AG09319 (cell line): ENCODE results near the gene GLS.
A peak's percentile ranks its signal among the peaks of the same experiment; 100 is the strongest.

Experiments used
- DNase-seq: peaks from one replicate; pipeline ENCODE4 v3.0.0-alpha.2; 2010; ENCODE audit warnings: low read depth; ENCODE audit errors: extremely low read depth
- CTCF ChIP-seq: IDR thresholded peaks from 2 replicates; pipeline ENCODE4 v1.5.1; 2011; ENCODE audit warnings: low read depth, mild to moderate bottlenecking, inconsistent platforms, low read length, moderate library complexity

Gene GLS

DNA sequence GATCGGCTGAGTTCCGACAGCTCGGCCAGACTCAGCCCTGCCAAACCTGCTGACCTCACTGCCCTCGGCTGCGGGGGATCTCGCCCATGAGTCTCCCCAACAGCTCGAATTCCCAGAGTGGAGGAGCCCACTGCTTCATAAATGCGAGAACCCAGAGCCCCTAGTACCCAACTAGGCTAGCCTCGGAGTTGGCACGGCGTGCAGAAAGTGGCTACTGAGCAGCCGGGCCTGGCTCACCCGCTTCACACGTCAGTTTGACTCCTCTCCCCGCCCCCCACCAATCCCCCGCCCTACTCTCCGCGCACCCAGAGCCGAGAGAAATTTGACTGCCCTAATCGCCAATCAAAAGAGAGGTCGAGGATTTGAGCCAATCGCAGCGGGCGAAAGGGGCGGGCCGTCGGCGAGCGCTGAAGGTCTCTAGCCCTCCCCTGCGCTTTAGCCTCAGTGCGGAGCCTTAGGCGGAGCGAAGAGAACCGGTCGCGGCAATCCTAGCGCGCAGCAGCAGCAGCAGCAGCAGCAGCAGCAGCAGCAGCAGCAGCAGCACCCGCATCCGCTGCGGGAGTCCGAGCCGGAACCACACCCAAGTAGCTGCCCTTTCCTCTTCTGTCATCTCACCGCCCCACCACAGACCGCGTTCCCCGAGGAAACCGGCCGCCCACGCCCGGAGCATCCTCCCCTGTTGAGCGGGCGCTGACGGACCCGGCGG, at the start of gene GLS:
Gene GLS, plus strand, starts transcription at position 444 of the 706 bp plus-strand sequence. CDS start 264 bp downstream, outside the sequence.
- no peak for TF ChIP-seq CTCF
- DNase-seq, result peak; percentile 93

- no peak for DNase-seq
- TF ChIP-seq CTCF, result no peak
Observed at GRCh38 chr2:190831941-190832340, 48.7 kb upstream of the GLS start.

- no peak for TF ChIP-seq CTCF
Observed at GRCh38 chr2:190834890-190835208, 45.8 kb upstream of the GLS start.

DNA sequence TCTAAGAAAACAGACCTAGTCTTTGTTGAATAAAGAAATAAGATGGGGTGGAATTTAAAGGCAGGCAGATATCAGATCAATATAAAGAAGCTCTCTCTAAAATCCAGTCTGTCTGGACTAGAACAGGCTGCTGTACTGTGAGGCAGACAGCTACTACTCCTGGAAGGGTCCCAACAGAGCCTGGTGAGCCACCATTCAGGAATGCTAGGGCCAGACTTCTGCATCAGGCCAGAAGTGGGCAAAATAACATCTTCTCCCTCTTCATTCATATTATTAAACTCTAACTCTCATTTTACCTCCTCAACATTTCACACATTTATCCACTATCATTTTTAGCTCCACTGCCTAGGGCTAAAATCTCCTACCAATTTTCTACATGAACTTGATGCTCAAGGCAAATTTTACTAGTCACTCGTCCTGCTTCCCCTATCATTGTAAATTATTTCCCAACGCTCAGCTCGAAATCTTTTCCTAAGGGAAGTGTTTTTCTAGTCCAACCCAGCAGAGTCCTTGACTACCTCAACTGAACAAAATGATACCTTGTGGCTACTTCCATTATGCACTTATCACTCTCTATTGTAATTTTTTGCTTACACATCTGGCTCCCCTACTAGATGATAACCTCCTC, 45.2 kb upstream of the GLS start:
- TF ChIP-seq CTCF, result no peak
- DNase-seq, result no peak

More at GRCh38 chr2:190834890-190835208, 45.8 kb upstream of the GLS start:
- no peak for DNase-seq

DNA sequence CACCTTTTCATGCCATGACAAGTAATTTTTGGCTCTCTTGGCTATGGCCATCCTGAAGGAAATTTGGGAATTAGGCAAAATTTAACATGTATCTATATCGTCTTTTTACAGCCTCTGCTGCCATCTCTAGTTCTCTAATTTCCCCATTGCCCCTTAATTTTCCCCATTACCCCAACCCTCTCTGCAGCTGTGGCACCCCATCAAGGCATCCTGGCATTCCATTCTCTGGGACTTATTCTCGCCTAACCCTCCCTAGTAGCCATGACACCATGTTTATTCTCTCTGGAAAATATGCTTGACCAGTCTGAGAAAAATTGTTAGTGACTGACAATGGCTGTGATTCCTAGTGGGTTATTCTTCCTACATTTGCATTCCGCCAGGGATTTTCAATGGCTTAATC, 43.9 kb upstream of the GLS start:
- no peak for DNase-seq

GRCh38 chr2:190837420-190837819, 43.2 kb upstream of the GLS start:
- DNase-seq, result no peak
- no peak for TF ChIP-seq CTCF

More for the DNA sequence above, 43.9 kb upstream of the GLS start:
- TF ChIP-seq CTCF, result no peak

DNA sequence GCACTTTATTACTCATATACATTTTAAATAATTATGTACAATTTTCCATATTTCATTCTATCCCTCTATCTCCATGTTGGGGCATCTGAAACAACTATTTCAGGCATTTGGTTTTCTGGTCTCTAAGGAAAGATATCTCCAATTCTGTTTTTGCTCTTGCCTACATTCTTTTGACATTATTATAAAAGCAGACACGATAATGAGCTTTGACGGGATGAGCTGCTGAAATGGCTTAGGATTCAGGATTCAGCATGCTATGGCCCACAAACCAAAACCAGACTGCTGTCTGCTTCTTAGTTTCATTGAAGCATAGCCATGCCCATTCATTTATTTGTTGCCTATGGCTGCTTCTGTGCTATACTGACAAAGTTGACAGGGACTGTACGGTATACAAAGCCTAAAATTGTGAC, 42.7 kb upstream of the GLS start:
- no peak for DNase-seq
- TF ChIP-seq CTCF, result no peak
